Measurements from ENCODE around the gene GMDS.

GRCh38 chr6:1890987-1891386 lies 354.4 kb downstream of the GMDS start:
- no peak for TF ChIP-seq CTCF (IDR thresholded peaks at IDR 0.05)
- TF ChIP-seq POLR2A (IDR thresholded peaks at IDR 0.05) = no peak

Data from heart left ventricle (tissue), 13 donors.